Fibroblast of skin of right quadriceps (primary cell): ENCODE measurements around the gene PDZRN4.
"Not testable (repeated sequence)": the region's sequence is repeated elsewhere in the genome, so short reads cannot be mapped to it uniquely, and the experiment has no call there.

ENCODE experiments used
- DNase-seq: peaks from one replicate; pipeline ENCODE4 v3.0.0-alpha.2; 2013

PDZRN4 gene

GRCh38 chr12:41587574-41587973 lies 399.5 kb downstream of the PDZRN4 start:
- DNase-seq, result no peak

DNA sequence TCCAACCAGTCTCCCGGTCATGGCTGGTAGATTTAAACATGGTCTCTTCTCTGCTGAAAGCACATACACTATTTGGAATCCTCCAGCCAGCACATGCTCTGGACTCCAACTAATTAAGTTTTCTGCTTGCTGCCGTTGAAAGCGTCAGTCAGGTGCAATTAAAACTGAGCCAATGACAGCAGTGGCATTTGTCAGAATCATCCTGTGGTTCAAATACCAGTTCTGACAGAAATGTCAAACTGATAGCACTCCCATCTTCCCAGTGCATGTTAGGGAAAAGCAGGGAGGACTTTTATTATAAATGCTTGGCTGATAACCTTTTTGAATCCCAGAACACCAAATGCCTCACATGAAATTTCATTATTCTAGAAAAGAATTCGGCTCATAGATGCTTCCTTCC lies 401.8 kb downstream of the PDZRN4 start:
- no peak for DNase-seq

DNA sequence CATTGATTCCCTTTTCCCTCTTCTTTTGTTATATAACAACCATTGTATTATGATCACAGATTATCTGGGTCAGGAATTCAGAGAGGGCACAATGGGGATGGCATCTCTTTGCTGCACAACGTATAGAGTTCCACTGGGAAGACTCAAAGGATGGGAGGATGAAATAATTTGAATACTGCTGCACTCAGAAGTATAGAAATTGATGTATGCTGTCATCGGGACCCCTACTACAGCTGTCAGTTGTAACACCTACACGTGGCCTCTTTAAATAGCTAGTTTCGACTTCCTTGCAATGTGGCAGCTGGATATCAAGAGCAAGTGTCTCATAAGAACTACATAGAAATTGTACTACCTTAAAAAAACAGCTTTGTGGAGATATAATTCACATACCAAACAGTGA lies 408.1 kb downstream of the PDZRN4 start:
- no peak for DNase-seq

GRCh38 chr12:41604830-41605229 lies 416.7 kb downstream of the PDZRN4 start:
- DNase-seq, result no peak

GRCh38 chr12:41605545-41606305 lies 417.6 kb downstream of the PDZRN4 start:
- DNase-seq, result peak; percentile 1

- no peak for DNase-seq
Measured at GRCh38 chr12:41606468-41607445, 418.6 kb downstream of the PDZRN4 start.

GRCh38 chr12:41612892-41613557 lies 424.9 kb downstream of the PDZRN4 start:
- DNase-seq, result no peak

DNA sequence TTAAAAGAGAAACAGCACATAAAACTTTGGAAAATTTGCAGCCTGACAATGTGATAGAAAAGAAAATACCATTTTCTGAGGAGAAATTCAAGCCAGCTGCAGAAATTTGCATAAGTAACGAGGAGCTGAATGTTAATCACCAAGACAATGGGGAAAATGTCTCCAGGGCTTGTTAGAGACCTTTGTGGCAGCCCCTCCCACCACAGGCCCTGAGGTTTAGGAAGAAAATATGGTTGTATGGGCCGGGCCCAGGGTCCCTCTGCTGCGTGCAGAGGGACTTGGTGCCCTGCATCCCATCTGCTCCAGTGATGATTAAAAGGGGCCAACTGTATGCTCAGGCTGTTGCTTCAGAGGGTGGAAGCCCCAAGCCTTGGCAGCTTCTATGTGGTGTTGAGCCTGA lies 427.1 kb downstream of the PDZRN4 start:
- not testable (repeated sequence) for DNase-seq

DNA sequence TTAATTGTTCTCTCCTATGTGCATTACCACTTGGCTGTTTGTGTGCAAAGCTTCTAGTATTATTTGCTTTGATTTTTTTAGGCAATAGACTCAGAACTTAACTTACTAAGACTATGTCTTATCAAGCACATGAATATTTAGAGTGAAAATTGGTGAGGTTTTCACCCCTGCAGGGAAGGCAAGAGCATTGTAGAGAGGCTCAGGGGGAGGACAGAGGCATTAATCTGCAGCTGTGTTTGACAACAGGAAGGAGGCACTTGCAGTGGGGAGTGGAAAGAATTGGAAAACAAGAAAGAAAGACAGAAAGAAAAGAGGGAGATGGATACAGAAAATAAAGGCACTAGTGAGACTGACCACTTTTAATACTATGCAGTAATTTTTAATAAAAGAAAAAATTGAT lies 431.6 kb downstream of the PDZRN4 start:
- DNase-seq, result no peak

GRCh38 chr12:41621291-41621690 lies 433.2 kb downstream of the PDZRN4 start:
- DNase-seq, result no peak
